GM21526 (cell line): ENCODE results near the gene OPN1MW2.
"Not testable (repeated sequence)": the region's sequence is repeated elsewhere in the genome, so short reads cannot be mapped to it uniquely, and the experiment has no call there.

Experiments
- ATAC-seq: cut with Tn5 transposase; IDR thresholded peaks from one replicate; pipeline ENCODE4 v1.9.1; 2021; ENCODE audit warnings: moderate library complexity; ENCODE audit not compliant: unreplicated experiment, low FRiP score

OPN1MW2 gene

DNA sequence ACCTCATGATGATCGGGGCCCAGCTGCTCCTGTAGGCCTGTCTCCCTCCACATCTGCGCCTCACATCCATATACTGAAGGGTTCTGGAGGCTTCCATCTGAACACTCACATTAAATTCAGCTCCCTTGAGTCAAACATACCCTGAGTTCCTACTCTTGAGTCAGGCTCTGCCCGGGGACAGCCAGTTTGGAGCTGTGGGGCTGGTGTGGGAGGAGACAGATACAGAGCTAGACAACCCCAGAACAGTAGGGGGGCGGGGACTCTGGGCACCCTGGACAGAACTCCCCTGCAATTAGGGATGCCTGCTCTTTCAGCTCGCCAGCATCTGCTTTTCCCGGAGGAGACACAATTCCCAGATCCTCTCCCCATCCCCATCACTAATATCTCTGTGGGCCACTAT is 43.5 kb downstream of the OPN1MW2 start:
- not testable (repeated sequence) for ATAC-seq

DNA sequence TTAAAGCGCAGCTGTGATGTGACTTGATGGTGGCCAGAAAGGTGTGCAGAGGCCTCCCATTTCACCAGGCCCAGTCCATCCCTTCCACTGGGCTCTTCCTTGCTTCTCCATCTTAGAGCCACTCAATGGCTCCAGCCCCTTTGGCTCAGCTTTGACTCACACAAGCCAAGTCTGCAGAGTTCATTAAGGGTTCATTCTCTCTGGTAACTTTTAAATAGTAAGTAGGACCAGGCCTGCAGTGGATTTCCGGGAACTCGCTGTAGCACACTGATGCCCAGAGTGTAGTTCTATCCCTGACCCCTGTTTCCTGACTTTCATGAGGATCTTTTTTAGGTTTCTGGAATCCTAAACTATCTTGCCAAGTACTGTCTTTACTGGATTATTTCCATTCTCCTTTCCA is 49.7 kb downstream of the OPN1MW2 start:
- ATAC-seq, result not testable (repeated sequence)
